ENCODE results near the gene OR13H1. TPM values are rescaled to one million over a fixed set of nuclear protein-coding genes. Genes with fewer than 3 reads are reported as not detected.

OR13H1 gene
- total RNA-seq, 2 experiments from 2014 or later = not detected

DNA sequence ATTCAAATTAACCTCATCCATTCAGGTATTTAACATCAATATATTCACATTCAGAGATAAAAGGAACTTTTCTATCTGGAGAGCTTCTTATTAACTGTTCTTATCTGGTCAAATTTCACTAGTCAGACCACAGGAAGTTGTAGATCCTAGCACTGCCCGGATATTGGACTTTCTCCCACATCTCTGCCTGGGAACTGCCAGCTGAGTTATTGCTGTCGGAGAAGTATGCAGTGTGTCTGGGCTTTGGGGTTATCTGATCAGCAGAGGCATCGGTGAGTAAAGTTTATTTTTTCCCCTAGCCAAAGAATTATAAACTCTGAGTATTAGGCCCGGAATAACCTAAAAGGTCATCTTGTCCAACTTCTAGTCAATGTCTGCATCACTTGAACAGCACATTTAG is 45.1 kb downstream of the OR13H1 start:
- ATAC-seq (no peak), DNase-seq (no peak)
- TF ChIP-seq, protein P1, sequence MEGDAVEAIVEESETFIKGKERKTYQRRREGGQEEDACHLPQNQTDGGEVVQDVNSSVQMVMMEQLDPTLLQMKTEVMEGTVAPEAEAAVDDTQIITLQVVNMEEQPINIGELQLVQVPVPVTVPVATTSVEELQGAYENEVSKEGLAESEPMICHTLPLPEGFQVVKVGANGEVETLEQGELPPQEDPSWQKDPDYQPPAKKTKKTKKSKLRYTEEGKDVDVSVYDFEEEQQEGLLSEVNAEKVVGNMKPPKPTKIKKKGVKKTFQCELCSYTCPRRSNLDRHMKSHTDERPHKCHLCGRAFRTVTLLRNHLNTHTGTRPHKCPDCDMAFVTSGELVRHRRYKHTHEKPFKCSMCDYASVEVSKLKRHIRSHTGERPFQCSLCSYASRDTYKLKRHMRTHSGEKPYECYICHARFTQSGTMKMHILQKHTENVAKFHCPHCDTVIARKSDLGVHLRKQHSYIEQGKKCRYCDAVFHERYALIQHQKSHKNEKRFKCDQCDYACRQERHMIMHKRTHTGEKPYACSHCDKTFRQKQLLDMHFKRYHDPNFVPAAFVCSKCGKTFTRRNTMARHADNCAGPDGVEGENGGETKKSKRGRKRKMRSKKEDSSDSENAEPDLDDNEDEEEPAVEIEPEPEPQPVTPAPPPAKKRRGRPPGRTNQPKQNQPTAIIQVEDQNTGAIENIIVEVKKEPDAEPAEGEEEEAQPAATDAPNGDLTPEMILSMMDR (IDR thresholded peaks at IDR 0.05) = no peak
- POLR2A ChIA-PET = no interaction called here
- H3K27me3 Mint-ChIP-seq = no peaks in the 10 kb centered on the region
- H3K4me3 Mint-ChIP-seq = no peak overlapping the region
- H3K27ac Mint-ChIP-seq = no peak overlapping the region
- H3K36me3 Mint-ChIP-seq (ENCODE audit: low read depth) = no peaks in the 10 kb centered on the region
- intact Hi-C loops (cut with micrococcal nuclease) = no loop called here
- H3K9me3 Mint-ChIP-seq = no peaks in the 10 kb centered on the region
- H3K4me1 Mint-ChIP-seq (ENCODE audit: low read depth) = no peaks in the 10 kb centered on the region
- CTCF ChIA-PET = no interaction called here

Data from activated CD8-positive, alpha-beta T cell treated with anti-CD3 and anti-CD28 coated beads for 36 hours (primary cell).